GM12878 (cell line): ENCODE measurements around the gene ZNF462.

Source experiments
- EED ChIP-seq: sonication (generic); IDR thresholded peaks from 2 replicates; pipeline ENCODE4 v1.6.1; 2016; ENCODE audit warnings: antibody characterized with exemption, low read depth
- SP1 ChIP-seq: IDR thresholded peaks from one replicate; pipeline ENCODE4 v1.6.1; 2011; ENCODE audit warnings: low read depth, low read length

- TF ChIP-seq SP1 (no peak), EED (no peak)
Observed at GRCh38 chr9:106875529-106875928, 12.6 kb downstream of the ZNF462 start.
